IMR-90 (cell line): ENCODE results near the gene ADGRV1. TPM values are rescaled to one million over a fixed set of nuclear protein-coding genes. Genes with fewer than 3 reads are reported as not detected.
"Not testable (repeated sequence)": the region's sequence is repeated elsewhere in the genome, so short reads cannot be mapped to it uniquely, and the experiment has no call there.

Experiments
- ATAC-seq: fragments of 200-7000 bp; cut with Tn5 transposase; 2 replicates; pipeline ENCODE4 v1.9.1; 2020; ENCODE audit warnings: low read depth, mild to moderate bottlenecking, moderate library complexity
- BruUV-seq: library from RNA; stranded (reverse); fragments of 400-500 nt; replicated peaks from 2 replicates; lab custom pipeline; 2021; lab: Mats Ljungman, UMichigan
- CTCF ChIA-PET: fragments of 300-600 bp; formaldehyde crosslinking; extraction: SDS; loops from one replicate; lab custom pipeline; 2021; ENCODE audit warnings: antibody characterized with exemption; lab: Yijun Ruan, JAX
- POLR2A ChIA-PET: fragments of 300-600 bp; sonication (Branson Sonifier 250); formaldehyde crosslinking; loops from one replicate; lab custom pipeline; 2022; ENCODE audit warnings: antibody characterized with exemption; ENCODE audit not compliant: unreplicated experiment; lab: Charles Lee
- DNase-seq: peaks from one replicate; pipeline ENCODE4 v3.0.0; 2013
- H2AFZ ChIP-seq: replicated peaks from 2 replicates; pipeline ENCODE3; 2013; ENCODE audit warnings: low read length, mild to moderate bottlenecking; ENCODE audit not compliant: poor library complexity
- H2AK5ac ChIP-seq: 2 replicates; pipeline ENCODE4 v1.6.1; 2013; ENCODE audit warnings: low read depth, low read length, inconsistent platforms
- H2AK9ac ChIP-seq: replicated peaks from 2 replicates; pipeline ENCODE3; 2013; ENCODE audit warnings: mild to moderate bottlenecking, low read depth, low read length, moderate library complexity; ENCODE audit not compliant: poor library complexity
- H2BK120ac ChIP-seq: 2 replicates; pipeline ENCODE4 v1.6.1; 2013; ENCODE audit warnings: low read depth, low read length, inconsistent platforms
- H2BK15ac ChIP-seq: 3 replicates; pipeline ENCODE4 v1.6.1; 2013; ENCODE audit warnings: low read depth, low read length, inconsistent platforms
- H2BK20ac ChIP-seq: 2 replicates; pipeline ENCODE4 v1.6.1; 2013; ENCODE audit warnings: low read depth, mild to moderate bottlenecking, inconsistent platforms, low read length, moderate library complexity
- H2BK5ac ChIP-seq: 2 replicates; pipeline ENCODE4 v1.6.1; 2013; ENCODE audit warnings: mild to moderate bottlenecking, low read depth, low read length, inconsistent platforms; ENCODE audit not compliant: poor library complexity, severe bottlenecking
- H3K14ac ChIP-seq: replicated peaks from 2 replicates; pipeline ENCODE4 v1.6.1; 2013; ENCODE audit warnings: low read depth, low read length, inconsistent platforms
- H3K18ac ChIP-seq: 2 replicates; pipeline ENCODE4 v1.6.1; 2013; ENCODE audit warnings: low read depth, low read length, control low read depth
- H3K23ac ChIP-seq: 2 replicates; pipeline ENCODE4 v1.6.1; 2013; ENCODE audit warnings: low read depth, low read length, inconsistent platforms
- H3K27ac ChIP-seq: 2 replicates; pipeline ENCODE4 v1.5.1; 2013; ENCODE audit warnings: mild to moderate bottlenecking, control low read depth, low read length; ENCODE audit not compliant: insufficient read depth
- H3K27me3 ChIP-seq: 2 replicates; pipeline ENCODE4 v1.6.1; 2013; ENCODE audit warnings: low read length; ENCODE audit not compliant: control insufficient read depth, insufficient read depth
- H3K36me3 ChIP-seq: 2 replicates; pipeline ENCODE4 v1.6.1; 2013; ENCODE audit warnings: low read length, mixed read lengths; ENCODE audit not compliant: control insufficient read depth, insufficient read depth
- H3K4ac ChIP-seq: 2 replicates; pipeline ENCODE4 v1.6.1; 2013; ENCODE audit warnings: low read depth, low read length, inconsistent platforms
- H3K4me1 ChIP-seq: 2 replicates; pipeline ENCODE4 v1.6.1; 2013; ENCODE audit warnings: low read length, mixed read lengths; ENCODE audit not compliant: control insufficient read depth, insufficient read depth
- H3K4me2 ChIP-seq: 2 replicates; pipeline ENCODE4 v1.6.1; 2013; ENCODE audit warnings: low read depth, mild to moderate bottlenecking, control low read depth, low read length, moderate library complexity
- H3K4me3 ChIP-seq: 2 replicates; pipeline ENCODE4 v1.5.1; 2013; ENCODE audit warnings: low read depth, mild to moderate bottlenecking, control low read depth, low read length, moderate library complexity; ENCODE audit not compliant: insufficient read depth
- H3K56ac ChIP-seq: 2 replicates; pipeline ENCODE4 v1.6.1; 2013; ENCODE audit warnings: low read length, inconsistent platforms; ENCODE audit not compliant: insufficient read depth; ENCODE audit errors: extremely low read depth
- H3K79me1 ChIP-seq, 2 experiments: 2 replicates each; pipeline ENCODE4 v1.6.1; 2013; ENCODE audit warnings: low read length in 2 of 2, inconsistent platforms in 1 of 2, low read depth in 1 of 2
- H3K9ac ChIP-seq: 2 replicates; pipeline ENCODE4 v1.6.1; 2013; ENCODE audit warnings: low read depth, low read length, control low read depth
- H3K9me1 ChIP-seq: 2 replicates; pipeline ENCODE4 v1.6.1; 2013; ENCODE audit warnings: low read length, inconsistent platforms; ENCODE audit not compliant: insufficient read depth
- H3K9me3 ChIP-seq: 2 replicates; pipeline ENCODE4 v1.6.1; 2013; ENCODE audit warnings: low read length; ENCODE audit not compliant: control insufficient read depth, insufficient read depth
- H4K20me1 ChIP-seq: 2 replicates; pipeline ENCODE4 v1.6.1; 2013; ENCODE audit warnings: low read length, inconsistent platforms; ENCODE audit not compliant: insufficient read depth
- H4K5ac ChIP-seq: 2 replicates; pipeline ENCODE4 v1.6.1; 2013; ENCODE audit warnings: mild to moderate bottlenecking, low read depth, low read length, control low read depth
- H4K8ac ChIP-seq, 2 experiments: 2 replicates each; pipeline ENCODE4 v1.6.1; 2013; ENCODE audit warnings: low read depth in 2 of 2, low read length in 2 of 2, control low read depth in 1 of 2, inconsistent platforms in 1 of 2
- H4K91ac ChIP-seq: 2 replicates; pipeline ENCODE4 v1.6.1; 2013; ENCODE audit warnings: low read depth, low read length, inconsistent platforms; ENCODE audit not compliant: insufficient read depth
- WGBS, 2 experiments: methylation state at CpG; one replicate each; pipeline versions ENCODE4 v1.1.5 to v1.1.7; 2013; ENCODE audit warnings: missing lambda C conversion rate in 2 of 2; ENCODE audit not compliant: insufficient read length in 1 of 2; ENCODE audit errors: extremely low coverage in 2 of 2; 5-methylcytosine and 5-hydroxymethylcytosine counted together
- dilution Hi-C: fragments of 300-500 bp; cut with HindIII; formaldehyde crosslinking; loops from one replicate; pipeline ENCODE4 v1.14.3; 2018; ENCODE audit warnings: low sequenced_read_pairs; ENCODE audit not compliant: unreplicated experiment
- in situ Hi-C: fragments of 300-500 bp; cut with MboI; formaldehyde crosslinking; loops from 3 replicates; pipeline ENCODE4 v1.14.3; 2019; ENCODE audit warnings: low sequenced_read_pairs, inconsistent platforms, mixed read lengths
- intact Hi-C: fragments of 100-400 bp; cut with micrococcal nuclease; formaldehyde crosslinking; loops from 2 replicates; pipeline ENCODE4 v1.10.0; 2022
- polyA plus RNA-seq, 3 experiments: library from polyadenylated mRNA; depleted of rRNA; stranded (reverse); fragments of >200 nt; gene quantifications; 2 replicates each; pipeline ENCODE4 v1.2.3, GENCODE V29; 2012; ENCODE audit warnings: low replicate concordance in 1 of 3
- total RNA-seq: library from RNA; depleted of rRNA; stranded (reverse); fragments of >200 nt; gene quantifications from 2 replicates; pipeline ENCODE4 v1.2.3, GENCODE V29; 2012

ADGRV1 gene
- total and polyA plus RNA-seq, 2 of the 4 experiments (the other 2 are of a cell fraction), result under 0.01 TPM; not detected in 1

GRCh38 chr5:90576566-90576965, 18.0 kb downstream of the ADGRV1 start:
- H3K27me3 ChIP-seq, DNase-seq, H2BK15ac ChIP-seq, H2AFZ ChIP-seq, H3K4me1 ChIP-seq, H3K4me3 ChIP-seq, H3K9me1 ChIP-seq, H3K56ac ChIP-seq, POLR2A ChIA-PET, H3K79me1 ChIP-seq, H3K9me3 ChIP-seq, H3K18ac ChIP-seq, H3K23ac ChIP-seq, H3K4me2 ChIP-seq, H4K20me1 ChIP-seq, H4K5ac ChIP-seq, in situ Hi-C loops, dilution Hi-C loops, H3K14ac ChIP-seq, H3K27ac ChIP-seq, H3K9ac ChIP-seq, H2AK9ac ChIP-seq, H2BK120ac ChIP-seq, H4K91ac ChIP-seq, H2AK5ac ChIP-seq, H2BK20ac ChIP-seq, H3K4ac ChIP-seq, ATAC-seq, BruUV-seq, intact Hi-C loops, H3K36me3 ChIP-seq, H2BK5ac ChIP-seq, CTCF ChIA-PET, H4K8ac ChIP-seq: not testable (repeated sequence)
- no CpG with 5 or more reads among the region's 3 CpGs for WGBS, 2 experiments

- H3K56ac ChIP-seq, result not testable (repeated sequence)
These were observed 21.3 kb downstream of the ADGRV1 start for GRCh38 chr5:90579905-90580304.

More at GRCh38 chr5:90579905-90580304, 21.3 kb downstream of the ADGRV1 start:
- H3K18ac ChIP-seq, DNase-seq, CTCF ChIA-PET, H4K8ac ChIP-seq, H2BK20ac ChIP-seq, H2BK5ac ChIP-seq, H3K9ac ChIP-seq, H2AFZ ChIP-seq, intact Hi-C loops, H3K4me2 ChIP-seq, H2BK120ac ChIP-seq, H3K4ac ChIP-seq, H3K36me3 ChIP-seq, H3K27me3 ChIP-seq, BruUV-seq, H3K14ac ChIP-seq, H4K20me1 ChIP-seq, H2BK15ac ChIP-seq, H3K9me3 ChIP-seq, POLR2A ChIA-PET, in situ Hi-C loops, H4K91ac ChIP-seq, H3K9me1 ChIP-seq, ATAC-seq, H3K27ac ChIP-seq, dilution Hi-C loops, H2AK5ac ChIP-seq, H3K4me3 ChIP-seq, H3K4me1 ChIP-seq, H4K5ac ChIP-seq, H3K79me1 ChIP-seq, H3K23ac ChIP-seq, H2AK9ac ChIP-seq: not testable (repeated sequence)
- no CpG with 5 or more reads among the region's 2 CpGs for WGBS, 2 experiments
